SIG-M5 treated with dmso at 0.1 percent for 504 hours (cell line): Measurements from ENCODE around the gene DNAH3.
"Not testable (repeated sequence)": the region's sequence is repeated elsewhere in the genome, so short reads cannot be mapped to it uniquely, and the experiment has no call there.

Experiments used
- DNase-seq: peaks from one replicate; lab custom pipeline; 2025; ENCODE audit not compliant: unreplicated experiment; lab: John Stamatoyannopoulos, UW

The DNAH3 gene

GRCh38 chr16:21021316-21021715, 129.3 kb downstream of the DNAH3 start:
- DNase-seq, result no peak

- DNase-seq, result no peak
Observed at GRCh38 chr16:21009815-21010214, 140.8 kb downstream of the DNAH3 start.

- DNase-seq, result no peak
Observed at GRCh38 chr16:21005008-21005407, 145.6 kb downstream of the DNAH3 start.

- no peak for DNase-seq
Observed at GRCh38 chr16:21001262-21001661, 149.4 kb downstream of the DNAH3 start.

- no peak for DNase-seq
Observed at GRCh38 chr16:20997147-20997546, 153.5 kb downstream of the DNAH3 start.

GRCh38 chr16:20995711-20996110, 154.9 kb downstream of the DNAH3 start:
- DNase-seq, result no peak

- DNase-seq, result not testable (repeated sequence)
Observed at GRCh38 chr16:20989496-20990070, 161.1 kb downstream of the DNAH3 start.

- no peak for DNase-seq
Observed at GRCh38 chr16:20987049-20987448, 163.6 kb downstream of the DNAH3 start.

- no peak for DNase-seq
Observed at GRCh38 chr16:20984019-20984418, 166.6 kb downstream of the DNAH3 start.

- no peak for DNase-seq
Observed at GRCh38 chr16:20976576-20976975, 174.1 kb downstream of the DNAH3 start.

GRCh38 chr16:20973201-20973600, 177.4 kb downstream of the DNAH3 start:
- DNase-seq, result not testable (repeated sequence)

- no peak for DNase-seq
Observed at GRCh38 chr16:20971401-20971800, 179.2 kb downstream of the DNAH3 start.

- DNase-seq, result no peak
Observed at GRCh38 chr16:20969386-20969785, 181.3 kb downstream of the DNAH3 start.

GRCh38 chr16:20968765-20969164, 181.9 kb downstream of the DNAH3 start:
- DNase-seq, result no peak

- no peak for DNase-seq
Observed at GRCh38 chr16:20960899-20961298, 189.7 kb downstream of the DNAH3 start.

GRCh38 chr16:20957153-20957552, 193.5 kb downstream of the DNAH3 start:
- no peak for DNase-seq

GRCh38 chr16:20956319-20956718, 194.3 kb downstream of the DNAH3 start:
- DNase-seq, result no peak

GRCh38 chr16:20954574-20954973, 196.1 kb downstream of the DNAH3 start:
- no peak for DNase-seq

- no peak for DNase-seq
Observed at GRCh38 chr16:20952139-20952920, 198.3 kb downstream of the DNAH3 start.

GRCh38 chr16:20950294-20950693, 200.4 kb downstream of the DNAH3 start:
- DNase-seq, result no peak

- DNase-seq, result no peak
Observed at GRCh38 chr16:20949660-20950059, 201.0 kb downstream of the DNAH3 start.

- no peak for DNase-seq
Observed at GRCh38 chr16:20948444-20948843, 202.2 kb downstream of the DNAH3 start.
